GM18951 (cell line): ENCODE data around the gene GDPD5.

ENCODE experiments used
- POLR2A ChIP-seq: IDR thresholded peaks from 4 replicates; pipeline ENCODE4 v1.6.1; 2011; ENCODE audit warnings: mild to moderate bottlenecking; ENCODE audit not compliant: insufficient read length, insufficient read depth; ENCODE audit errors: extremely low read depth
- in situ Hi-C: fragments of 300-500 bp; cut with MboI; formaldehyde crosslinking; loops from one replicate; pipeline ENCODE4 v1.12.0; 2022; ENCODE audit warnings: low sequenced_read_pairs, mixed read lengths, inconsistent platforms; ENCODE audit not compliant: unreplicated experiment

The GDPD5 gene

DNA sequence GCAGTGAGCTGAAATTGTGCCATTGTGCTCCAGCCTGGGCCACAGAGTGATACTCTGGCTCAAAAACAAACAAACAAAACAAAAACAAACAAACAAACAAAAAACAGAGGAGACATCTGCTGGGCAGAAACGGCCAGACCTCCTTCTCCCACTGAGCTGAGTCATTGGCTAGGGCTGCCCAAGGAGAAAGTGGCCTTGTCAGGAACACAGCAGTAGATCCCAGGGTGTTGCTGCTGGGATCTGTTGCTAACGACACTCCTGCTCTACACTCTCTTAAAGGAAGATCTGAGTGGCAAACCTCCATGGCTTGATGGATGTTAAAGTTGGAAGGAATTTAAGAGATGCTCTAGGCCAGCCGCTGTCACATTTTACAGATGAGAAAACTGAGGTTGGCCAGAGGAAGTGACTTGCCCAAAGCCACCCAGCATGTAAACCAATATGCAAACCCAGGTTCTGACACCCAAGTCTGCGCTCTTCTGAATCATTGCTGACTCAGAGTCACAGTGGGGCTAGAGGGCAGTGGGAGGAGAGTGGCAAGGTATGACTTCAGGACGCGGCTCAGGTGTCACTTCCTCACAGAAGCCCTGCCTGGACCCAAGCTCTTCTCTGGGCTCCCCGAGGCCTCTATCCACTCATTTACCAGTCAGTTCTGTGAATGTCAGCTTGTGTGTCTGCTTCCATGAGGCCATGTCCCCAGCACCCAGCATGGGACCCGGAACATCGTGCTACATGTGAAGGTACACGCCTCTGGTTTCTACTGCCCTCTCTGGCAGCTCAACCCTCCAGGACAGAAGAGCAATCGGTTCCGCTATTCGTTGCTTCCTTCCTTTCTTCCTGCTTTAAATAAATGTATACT lies 11.3 kb upstream of the GDPD5 start:
- in situ Hi-C loops: no loop called here
- peak; percentile 44 for TF ChIP-seq POLR2A

DNA sequence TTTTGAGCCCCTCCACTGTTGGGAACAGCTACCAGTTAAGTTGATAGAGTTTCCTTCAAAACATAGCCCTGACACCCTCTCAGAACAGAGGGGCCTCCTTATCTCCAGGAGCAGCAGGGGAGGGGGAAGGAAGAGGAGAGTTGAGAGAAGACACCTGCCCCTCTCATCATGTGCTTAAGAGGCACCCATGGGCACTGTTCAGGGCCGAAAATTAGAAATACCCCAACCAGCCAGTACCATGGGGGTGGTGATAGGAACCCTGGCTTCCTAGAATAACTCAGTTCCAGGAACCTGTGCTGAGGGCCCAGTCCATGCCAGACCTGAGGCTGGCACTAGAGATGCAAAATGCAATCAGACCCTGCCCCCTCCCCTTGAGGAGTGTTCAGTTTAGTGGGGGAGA lies 9.3 kb upstream of the GDPD5 start:
- in situ Hi-C loops: no loop called here
- TF ChIP-seq POLR2A: no peak

DNA sequence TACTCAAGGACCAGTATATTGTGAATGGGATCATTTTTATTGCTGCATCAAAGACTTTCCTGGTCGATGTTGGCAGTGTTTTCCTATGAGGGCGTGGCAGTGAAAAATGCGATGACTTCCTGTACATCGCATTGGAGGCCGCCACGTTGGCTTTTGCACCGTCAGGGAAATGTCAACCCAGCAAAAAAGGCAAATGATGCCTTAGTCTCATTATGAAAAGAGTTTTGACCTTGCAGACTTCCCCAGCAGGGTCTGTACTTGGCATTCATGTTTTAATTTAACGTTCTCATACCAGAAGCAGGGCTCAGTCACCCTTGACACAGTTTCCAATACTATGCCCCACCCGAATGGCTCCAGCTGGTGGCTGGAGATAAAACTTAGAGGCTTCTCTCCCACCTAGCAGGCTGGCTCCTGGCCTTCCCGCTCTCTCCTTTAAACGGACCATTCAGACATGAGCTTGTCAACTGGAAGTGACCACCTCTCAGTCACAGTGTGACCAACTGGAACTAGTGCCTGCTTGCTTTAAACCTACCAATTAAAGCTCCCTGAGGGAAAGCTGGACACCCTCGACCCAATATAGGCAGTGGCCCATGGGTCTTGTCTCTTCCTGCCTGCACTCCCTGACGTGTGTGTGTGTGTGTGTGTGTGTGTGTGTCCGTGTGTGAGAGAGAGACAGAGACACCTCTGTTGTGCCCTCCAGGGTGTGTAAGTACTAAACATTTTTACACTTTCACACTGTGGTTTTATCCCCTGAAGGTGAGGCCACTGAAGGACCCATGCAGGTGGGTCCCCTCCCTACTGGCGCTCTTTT lies 8.7 kb upstream of the GDPD5 start:
- no peak for TF ChIP-seq POLR2A
- in situ Hi-C loops: loop anchor here (5.0 kb wide), 1 partner anchor 87 kb away; no protein-coding TSS in a partner anchor

DNA sequence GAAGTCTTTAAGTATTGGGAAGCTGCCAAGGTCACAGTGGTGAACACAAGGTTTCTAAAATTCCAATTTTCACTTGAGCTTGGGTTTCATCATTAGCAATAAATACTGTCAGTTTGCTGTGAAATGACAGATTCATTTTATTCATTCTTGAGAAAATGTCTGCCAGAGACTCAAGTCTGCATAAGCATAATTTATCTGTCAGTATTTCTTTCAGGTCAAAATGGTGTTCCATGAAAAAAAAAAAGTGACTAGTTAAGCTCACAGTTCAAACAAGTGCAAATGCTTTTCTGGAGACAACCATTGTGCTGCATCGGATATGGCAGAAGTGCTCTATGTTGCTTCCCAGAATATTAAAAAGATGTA lies 8.1 kb upstream of the GDPD5 start:
- TF ChIP-seq POLR2A: no peak
- in situ Hi-C loops: loop anchor here (5.0 kb wide), 1 partner anchor 87 kb away; no protein-coding TSS in a partner anchor

DNA sequence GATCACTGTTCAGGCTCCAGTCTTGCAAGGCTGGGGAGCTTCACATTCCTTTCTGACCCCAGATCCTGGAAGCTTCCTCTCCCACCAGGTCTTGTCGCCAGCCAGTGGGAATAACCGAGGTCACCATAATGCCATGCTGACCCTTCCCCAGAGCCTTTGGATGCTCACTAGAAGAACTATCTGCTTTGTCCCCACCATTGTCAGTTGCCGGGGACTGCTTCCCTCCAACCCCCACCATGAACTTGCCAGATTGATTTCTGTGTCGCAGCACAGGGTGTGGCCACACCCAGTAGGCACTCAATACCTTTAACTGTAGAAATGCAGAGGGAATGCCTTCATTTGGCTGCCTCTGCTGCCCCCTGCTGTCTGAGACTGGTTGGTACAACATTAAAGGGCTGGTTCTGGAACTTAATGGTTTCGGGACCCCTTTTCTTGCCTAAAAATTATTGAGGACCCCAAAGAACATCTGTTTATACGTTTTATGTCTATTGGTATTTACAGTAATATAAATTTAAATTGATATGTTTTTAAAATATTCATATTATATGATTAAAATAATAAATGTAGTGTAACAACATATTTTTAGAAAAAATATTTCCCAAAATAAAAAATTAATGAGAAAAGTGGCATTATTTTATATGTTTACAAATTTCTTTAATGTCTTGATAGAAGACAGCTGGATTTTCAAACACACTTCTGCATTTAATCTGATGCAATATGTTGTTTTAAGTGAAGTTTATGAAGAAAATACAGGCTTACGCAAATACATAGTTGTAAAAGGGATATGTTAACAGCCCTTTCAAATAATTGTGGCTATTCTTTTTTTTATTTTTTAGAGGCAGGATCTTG lies 6.7 kb upstream of the GDPD5 start:
- TF ChIP-seq POLR2A: no peak
- in situ Hi-C loops: loop anchor here (5.0 kb wide), 1 partner anchor 85 kb away; no protein-coding TSS in a partner anchor

DNA sequence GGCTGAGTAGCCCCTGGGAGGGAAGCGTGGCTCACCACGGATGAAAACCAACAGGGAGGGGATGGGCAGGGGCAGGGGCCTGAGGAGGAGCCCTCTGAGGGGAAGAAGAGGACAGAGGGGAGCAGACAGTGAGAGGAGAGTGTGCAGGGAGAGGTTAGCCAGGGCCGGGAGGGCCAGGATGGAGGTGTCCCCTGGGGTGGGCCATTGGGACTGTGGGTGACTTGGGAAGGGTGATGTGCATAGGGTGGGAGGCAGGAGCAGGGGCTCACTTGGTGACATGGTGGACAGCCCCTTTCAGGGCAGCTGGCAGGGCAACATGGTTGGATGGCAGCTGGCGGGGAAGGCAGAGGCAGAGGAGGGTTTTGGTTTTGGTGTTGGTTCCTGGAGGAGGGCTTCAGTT lies 5.6 kb upstream of the GDPD5 start:
- in situ Hi-C loops: loop anchor here (5.0 kb wide), 1 partner anchor 84 kb away; no protein-coding TSS in a partner anchor
- no peak for TF ChIP-seq POLR2A

DNA sequence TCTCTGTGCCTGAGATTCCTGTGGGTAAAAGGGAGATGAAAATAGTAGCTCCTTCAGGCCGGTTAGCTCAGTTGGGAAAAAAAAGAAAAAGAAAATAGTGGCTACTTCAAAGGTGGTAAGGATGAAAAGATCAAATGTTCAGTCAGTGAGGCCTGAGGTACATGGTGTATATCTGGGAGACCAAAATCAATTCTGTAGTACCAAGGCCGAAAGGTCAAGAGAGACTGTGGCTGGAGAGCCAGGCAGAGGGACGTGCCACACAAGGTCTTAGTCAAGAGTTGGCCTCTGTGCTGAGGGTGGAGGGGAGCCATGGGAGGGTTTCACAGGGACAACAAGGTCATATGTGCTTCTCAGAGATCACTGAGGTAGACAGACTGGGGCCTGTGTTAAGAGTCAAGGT lies 4.8 kb upstream of the GDPD5 start:
- in situ Hi-C loops: loop anchor here (5.0 kb wide), 1 partner anchor 83 kb away; no protein-coding TSS in a partner anchor
- no peak for TF ChIP-seq POLR2A

DNA sequence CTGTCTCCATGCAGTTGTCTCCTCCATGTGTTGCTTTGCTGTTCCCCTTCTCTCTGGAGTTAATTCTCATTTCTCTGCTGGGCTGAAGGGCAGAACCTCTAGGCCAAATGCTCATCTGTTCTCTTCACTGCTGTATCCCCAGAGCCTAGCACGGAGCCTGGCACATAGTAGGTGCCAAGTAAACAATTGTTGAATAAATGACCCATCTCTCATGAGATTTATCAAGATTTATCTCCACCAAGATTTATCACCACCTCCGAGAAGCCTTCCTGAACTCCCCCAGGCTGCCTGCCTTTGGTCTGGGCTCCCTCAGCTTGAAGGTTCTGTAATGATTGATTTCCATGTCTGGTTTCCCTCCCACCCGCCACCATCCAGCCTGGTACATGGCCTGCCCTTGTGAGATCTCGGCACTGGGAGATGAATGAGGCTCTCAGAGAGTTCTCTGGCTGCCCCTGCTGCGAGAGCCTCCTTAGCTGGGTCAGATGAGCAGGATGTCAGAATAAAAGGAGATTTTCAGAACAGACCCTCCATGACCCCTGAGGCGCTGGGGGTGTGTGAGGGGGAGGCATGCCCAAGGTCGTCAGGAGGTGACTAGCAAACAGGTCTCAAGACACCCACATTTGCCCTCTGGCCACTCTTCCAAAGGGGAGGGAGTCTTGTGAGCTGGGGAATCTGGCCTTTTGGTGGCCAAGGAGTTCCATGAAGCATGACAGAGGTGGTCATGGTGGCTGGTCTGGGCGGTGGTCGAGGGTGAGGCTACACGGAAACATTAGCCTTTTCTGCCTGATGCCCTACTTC lies 2.4 kb upstream of the GDPD5 start:
- in situ Hi-C loops: no loop called here
- TF ChIP-seq POLR2A: no peak

DNA sequence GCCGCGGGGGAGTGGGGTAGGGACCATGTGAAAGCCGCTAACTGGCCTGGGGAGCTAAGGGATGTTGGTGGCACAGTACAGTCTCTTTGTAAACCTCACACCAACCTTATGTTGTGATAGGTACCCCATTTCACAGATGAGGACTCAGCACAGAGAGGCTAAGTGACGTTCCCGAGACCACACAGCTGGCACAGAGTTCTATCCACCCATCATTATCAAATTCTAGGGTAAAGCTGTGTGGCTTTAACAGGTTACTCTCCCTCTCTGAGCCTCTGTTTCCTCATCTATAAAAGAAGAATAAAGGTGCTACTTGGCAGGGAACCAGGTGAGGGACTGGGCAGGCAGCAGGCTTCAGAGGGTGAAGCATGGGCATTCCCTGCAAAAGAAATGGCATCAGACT lies 1.4 kb upstream of the GDPD5 start:
- in situ Hi-C loops: no loop called here
- TF ChIP-seq POLR2A: no peak

DNA sequence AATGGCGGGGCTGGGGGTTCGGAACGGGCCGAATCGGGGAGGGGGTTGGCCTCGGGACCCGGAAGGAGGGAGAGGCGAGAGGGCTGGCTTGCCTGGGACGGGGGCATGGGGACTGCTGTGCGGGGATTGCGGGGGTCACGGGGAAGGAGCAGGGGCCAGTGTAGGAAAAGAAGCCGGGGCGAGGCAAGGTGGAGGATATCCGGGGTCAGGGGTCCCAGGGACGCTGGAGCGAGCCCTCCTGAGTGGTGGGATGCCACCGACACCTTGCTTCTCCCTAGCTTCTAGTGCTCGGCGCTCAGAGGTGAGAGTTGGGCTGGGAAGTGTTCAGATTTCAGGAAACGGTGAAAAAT lies 426 bp upstream of the GDPD5 start:
- in situ Hi-C loops: no loop called here
- no peak for TF ChIP-seq POLR2A

DNA sequence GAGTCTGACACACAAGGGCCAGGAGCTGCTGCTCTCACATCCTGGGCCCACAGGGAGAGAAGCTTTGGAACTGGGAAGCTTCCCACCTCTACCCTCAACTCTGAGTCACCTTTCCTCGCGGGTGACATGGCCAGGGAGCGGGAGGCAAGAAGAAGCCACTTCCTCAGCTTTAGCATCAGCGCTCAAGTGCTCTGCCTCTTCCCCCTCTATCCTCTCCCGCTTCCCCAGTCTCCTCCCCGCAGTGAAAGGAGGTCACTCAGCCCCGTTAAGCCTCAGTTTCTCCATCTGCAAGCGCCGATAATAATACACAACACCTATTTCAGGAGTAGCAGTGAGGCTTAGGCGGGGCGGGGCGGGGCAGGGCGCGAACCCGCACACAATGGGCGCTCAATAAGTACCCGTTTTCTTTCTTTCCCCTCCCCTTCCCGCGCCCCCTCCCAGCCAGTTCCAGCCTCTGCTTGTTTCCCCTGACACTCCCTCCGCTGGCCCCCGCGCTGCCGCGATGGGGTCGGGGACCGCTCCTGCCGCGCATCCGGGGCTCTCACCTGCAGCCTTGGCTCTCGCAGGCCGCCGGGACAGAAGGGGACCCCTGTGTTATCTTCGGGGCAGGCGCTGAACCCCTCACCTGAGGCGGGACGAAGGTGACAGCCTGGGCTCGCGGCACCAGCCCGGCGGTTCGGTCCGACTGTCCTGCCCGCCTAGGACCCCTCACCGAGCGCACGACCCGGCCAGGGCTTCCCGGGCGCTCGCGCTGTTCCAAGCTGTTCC lies 892 bp downstream of the GDPD5 start:
- in situ Hi-C loops: no loop called here
- no peak for TF ChIP-seq POLR2A
